ENCODE data around the gene CTSO.
"Not testable (repeated sequence)": the region's sequence is repeated elsewhere in the genome, so short reads cannot be mapped to it uniquely, and the experiment has no call there.

CTSO gene

GRCh38 chr4:155904331-155904730 lies 49.3 kb downstream of the CTSO start:
- DNase-seq, result no peak

- no peak for DNase-seq
Observed at GRCh38 chr4:155903453-155903852, 50.2 kb downstream of the CTSO start, which contains the start of gene TDO2. TSS of gene TDO2 (plus strand) at chr4:155903696. CDS start at chr4:155903759, 63 bp downstream.

DNA sequence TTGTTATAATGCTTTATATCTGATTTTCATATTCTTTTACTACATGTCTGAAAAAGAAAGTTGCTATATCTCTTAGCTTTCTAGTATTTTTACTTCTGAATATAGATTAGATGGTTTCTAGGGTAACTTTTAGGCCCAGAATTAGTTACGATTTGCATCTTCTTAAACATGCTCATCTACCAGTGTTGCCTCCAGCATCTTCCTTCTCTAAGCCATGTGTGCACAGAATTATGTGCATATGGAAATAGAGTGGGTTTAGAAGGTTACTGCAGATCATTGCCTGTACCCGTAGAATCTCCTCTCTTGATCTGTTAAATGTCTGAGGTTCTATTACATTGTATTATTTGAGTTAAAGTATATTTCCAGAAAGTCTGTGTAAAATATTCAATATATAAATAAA lies 52.7 kb downstream of the CTSO start:
- DNase-seq, result no peak

- no peak for DNase-seq
Observed at GRCh38 chr4:155900381-155900780, 53.3 kb downstream of the CTSO start.

GRCh38 chr4:155899891-155900290 lies 53.8 kb downstream of the CTSO start:
- DNase-seq, result no peak

- not testable (repeated sequence) for DNase-seq
Observed at GRCh38 chr4:155898371-155898770, 55.3 kb downstream of the CTSO start.

- DNase-seq, result no peak
Observed at GRCh38 chr4:155891058-155891457, 62.6 kb downstream of the CTSO start.

DNA sequence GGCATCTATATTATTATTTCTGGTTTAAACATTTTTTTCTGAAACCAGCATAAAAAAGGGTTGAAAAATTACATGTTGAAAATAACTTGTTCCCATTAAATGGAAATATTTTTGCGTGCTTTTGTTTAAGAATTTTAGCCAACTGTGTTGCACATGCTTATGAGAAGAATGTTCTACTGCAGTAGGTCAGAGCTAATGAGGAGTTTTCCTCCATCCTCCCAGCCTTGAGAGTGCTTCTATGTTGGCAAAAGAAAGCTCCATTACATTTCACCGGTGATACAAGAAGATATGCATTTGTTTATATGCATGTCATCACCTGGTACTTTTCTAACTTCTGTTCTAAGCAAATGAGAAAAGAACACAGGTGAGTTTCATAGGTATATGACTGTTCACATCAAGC lies 63.7 kb downstream of the CTSO start:
- DNase-seq, result no peak

- no peak for DNase-seq
Observed at GRCh38 chr4:155889031-155889793, 64.5 kb downstream of the CTSO start.

GRCh38 chr4:155887847-155888570 lies 65.7 kb downstream of the CTSO start:
- no peak for DNase-seq

DNA sequence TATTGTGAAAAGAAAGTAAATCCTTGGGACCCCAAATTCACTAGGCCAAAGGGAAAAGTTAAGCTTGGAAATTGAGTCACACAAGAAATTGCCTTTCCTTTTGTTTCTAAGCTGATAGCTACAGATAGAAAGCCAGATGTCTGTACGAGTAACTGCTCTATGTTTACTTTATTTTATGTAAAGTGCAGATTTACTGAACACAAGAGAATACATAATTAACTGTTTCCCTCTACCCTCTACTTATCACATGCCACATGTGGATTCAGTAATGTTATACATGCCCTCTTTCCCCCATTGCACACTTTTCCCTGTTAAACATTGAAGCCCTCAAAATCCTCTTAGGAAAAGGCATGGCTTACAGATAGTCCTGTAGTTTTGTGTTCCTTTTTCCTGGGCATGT lies 66.6 kb downstream of the CTSO start:
- no peak for DNase-seq

DNA sequence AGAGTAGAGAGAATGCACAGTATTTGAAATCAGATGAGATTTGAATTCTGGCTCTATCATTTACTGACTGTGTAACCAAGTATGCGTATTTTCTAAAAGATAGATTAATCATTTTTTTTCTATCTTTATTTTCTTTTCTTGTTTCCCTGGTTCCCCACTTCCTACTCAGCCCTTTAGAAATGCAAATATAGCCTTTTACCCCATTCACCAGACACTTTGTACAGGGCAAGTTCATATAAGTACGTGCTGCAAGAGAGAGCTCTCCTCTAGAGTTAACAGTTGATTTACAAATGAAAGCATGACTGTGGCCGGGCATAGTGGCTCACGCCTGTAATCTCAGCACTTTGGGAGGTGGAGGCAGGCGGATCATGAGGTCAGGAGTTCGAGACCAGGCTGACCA lies 68.0 kb downstream of the CTSO start:
- DNase-seq, result no peak

DNA sequence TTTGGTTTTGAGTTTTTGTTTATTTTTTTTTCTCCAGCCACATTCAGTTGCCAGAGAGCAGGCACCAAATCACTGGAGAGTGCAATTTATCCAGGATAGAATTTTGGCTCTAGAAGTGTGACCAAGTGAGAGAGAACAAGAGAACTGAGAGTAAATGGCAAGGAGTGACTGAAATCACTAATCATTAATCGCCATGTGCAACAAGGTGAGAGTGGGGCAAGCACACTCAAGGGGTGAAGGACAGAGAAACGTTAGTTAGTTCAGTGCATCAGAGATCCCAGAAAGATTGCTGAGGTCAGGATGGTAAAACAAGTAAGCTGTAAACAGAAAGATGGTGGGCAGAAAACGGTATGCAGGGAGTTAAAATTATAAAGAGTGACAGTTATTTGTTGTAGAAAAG lies 69.8 kb downstream of the CTSO start:
- DNase-seq, result no peak

GRCh38 chr4:155881555-155881954 lies 72.1 kb downstream of the CTSO start:
- no peak for DNase-seq

GRCh38 chr4:155879767-155880166 lies 73.9 kb downstream of the CTSO start:
- no peak for DNase-seq

- no peak for DNase-seq
Observed at GRCh38 chr4:155878611-155879010, 75.1 kb downstream of the CTSO start.

DNA sequence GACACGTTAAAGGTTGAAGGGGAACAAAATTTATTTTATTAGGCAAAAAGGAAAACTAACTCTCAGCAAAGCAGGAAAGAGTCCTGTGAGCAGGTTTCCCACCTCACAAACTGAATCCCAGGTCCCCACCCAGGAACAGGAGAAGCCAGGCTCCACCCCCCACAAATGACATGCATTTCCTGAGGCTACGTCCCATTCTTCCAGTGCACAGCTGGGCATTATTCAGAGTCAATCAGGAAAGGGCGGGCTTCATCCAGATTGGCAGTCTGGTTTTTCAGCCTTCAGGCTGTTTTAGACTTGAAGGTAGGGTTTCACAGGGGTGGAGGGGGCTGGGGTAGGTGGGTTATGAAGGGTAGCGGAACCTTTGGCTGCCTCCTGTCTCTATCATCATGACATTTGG lies 75.7 kb downstream of the CTSO start:
- DNase-seq, result no peak

GRCh38 chr4:155875878-155876277 lies 77.8 kb downstream of the CTSO start:
- no peak for DNase-seq

Data from NCI-H1105 (cell line).